Neuron (in vitro differentiated cells): Measurements from ENCODE around the gene BBLN.
"Not testable (repeated sequence)": the region's sequence is repeated elsewhere in the genome, so short reads cannot be mapped to it uniquely, and the experiment has no call there.

Experiments used
- H2AFZ ChIP-seq: one replicate; pipeline ENCODE4 v1.6.1; 2013; ENCODE audit warnings: low read depth, mild to moderate bottlenecking, inconsistent platforms, low read length, moderate library complexity
- H3K27me3 ChIP-seq: one replicate; pipeline ENCODE4 v1.6.1; 2013; ENCODE audit warnings: low read length; ENCODE audit not compliant: insufficient read depth
- H3K36me3 ChIP-seq: one replicate; pipeline ENCODE4 v1.6.1; 2013; ENCODE audit warnings: low read length; ENCODE audit not compliant: insufficient read depth
- H3K4me1 ChIP-seq: one replicate; pipeline ENCODE4 v1.6.1; 2013; ENCODE audit warnings: low read length; ENCODE audit not compliant: insufficient read depth
- H3K4me3 ChIP-seq: 2 replicates; pipeline ENCODE4 v1.5.1; 2013; ENCODE audit warnings: mild to moderate bottlenecking, low read length, moderate library complexity
- H3K9me3 ChIP-seq: one replicate; pipeline ENCODE4 v1.6.1; 2013; ENCODE audit warnings: low read length

The BBLN gene

DNA sequence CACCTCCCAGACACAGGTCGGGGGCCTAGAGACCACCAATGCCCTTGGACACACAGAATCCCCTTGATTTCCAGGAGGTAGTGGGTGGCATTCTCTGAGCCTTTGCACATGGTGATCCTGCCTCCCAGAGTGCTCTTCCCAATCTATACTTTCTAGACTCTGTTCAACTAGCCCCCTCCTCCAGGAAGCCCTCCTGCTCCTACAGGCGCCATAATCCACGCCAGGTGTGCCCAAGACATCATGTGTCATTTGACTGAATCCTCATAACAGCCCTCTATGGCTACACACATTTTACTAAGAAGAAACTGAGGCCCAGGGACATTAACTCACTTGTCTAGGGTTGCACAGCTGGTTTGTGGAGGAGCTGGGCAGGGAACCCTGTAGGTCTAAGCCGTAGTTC, 7.1 kb downstream of the BBLN start:
- H3K27me3 ChIP-seq, result no peaks in the 10 kb centered on the region
- H2AFZ ChIP-seq, result no peak overlapping the region
- H3K36me3 ChIP-seq, result peaks cover 70% of the 10 kb centered on the region
- no peaks in the 10 kb centered on the region for H3K9me3 ChIP-seq
- no peak overlapping the region for H3K4me3 ChIP-seq
- no peaks in the 10 kb centered on the region for H3K4me1 ChIP-seq

DNA sequence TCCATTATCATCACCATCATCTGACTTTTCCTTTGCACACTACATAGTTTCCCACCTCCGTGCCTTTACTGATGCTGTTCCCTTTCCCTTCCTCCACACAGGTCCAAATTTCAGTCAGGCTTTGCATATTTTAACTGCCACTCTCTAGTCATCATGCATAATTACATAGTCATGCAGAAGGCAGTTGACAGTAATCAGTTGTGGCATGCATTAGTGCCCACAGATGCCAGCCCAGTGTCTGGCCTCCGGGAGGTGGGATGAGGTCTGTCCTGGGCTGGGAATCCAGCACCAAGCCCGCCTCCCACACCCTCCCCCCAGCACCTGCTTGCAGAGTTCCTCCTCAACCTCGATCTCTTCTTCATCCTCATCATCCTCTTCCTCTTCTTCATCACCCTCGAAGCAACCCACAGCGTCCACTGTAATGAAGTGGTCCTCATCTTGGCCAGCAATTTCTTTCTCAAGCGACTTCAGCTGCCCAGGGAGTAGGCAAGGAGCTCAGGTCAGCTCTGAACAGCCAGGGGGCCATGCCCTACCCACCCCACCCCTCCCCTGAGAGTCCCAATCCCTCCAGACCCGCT, 8.8 kb downstream of the BBLN start:
- H3K4me3 ChIP-seq, result no peak overlapping the region
- peaks cover 65% of the 10 kb centered on the region for H3K36me3 ChIP-seq
- H3K4me1 ChIP-seq, result no peaks in the 10 kb centered on the region
- no peak overlapping the region for H2AFZ ChIP-seq
- no peaks in the 10 kb centered on the region for H3K27me3 ChIP-seq
- no peaks in the 10 kb centered on the region for H3K9me3 ChIP-seq

DNA sequence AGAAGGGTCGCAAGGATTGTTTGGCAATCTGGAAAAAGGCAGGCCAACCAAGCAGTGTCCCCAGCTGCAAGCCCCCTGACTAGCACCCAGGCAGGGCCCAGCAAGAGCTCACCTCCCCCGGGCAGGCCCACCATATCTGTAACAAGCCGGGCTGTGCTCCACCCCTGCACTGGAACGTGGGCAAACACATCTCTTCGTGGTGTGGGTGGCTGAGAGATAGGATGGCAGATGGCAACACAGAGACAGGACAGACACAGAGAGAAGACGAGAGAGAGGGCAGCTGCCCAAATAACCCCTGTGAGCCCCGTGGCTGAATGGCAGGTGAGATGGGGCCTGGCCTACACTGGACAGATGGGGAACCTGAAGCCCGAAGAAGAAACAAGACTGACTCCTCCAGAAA, 9.4 kb downstream of the BBLN start:
- H3K36me3 ChIP-seq, result peaks cover 65% of the 10 kb centered on the region
- no peaks in the 10 kb centered on the region for H3K4me1 ChIP-seq
- H2AFZ ChIP-seq, result no peak overlapping the region
- H3K9me3 ChIP-seq, result no peaks in the 10 kb centered on the region
- no peak overlapping the region for H3K4me3 ChIP-seq
- H3K27me3 ChIP-seq, result no peaks in the 10 kb centered on the region

DNA sequence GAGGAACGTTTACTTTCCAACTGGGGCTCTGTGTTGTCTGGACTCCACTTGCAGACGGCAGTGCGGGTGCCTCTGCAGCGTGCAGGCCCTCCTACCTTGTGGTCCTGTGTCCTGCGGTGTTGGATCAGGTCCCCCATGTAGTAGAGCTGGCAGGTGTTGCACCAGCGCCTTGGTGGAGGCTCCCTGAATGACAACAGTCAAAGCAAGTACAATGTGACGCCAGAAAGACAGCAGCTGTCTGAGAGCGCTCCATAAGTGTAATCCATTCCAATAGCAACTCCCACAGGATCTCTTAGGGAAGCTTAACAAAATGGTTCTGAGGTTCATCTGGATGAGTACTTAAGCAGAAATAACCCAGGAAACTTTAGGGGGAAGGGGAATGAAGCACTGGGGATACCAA, 9.9 kb downstream of the BBLN start:
- Histone ChIP-seq H3K36me3 (peaks cover 66% of the 10 kb centered on the region), H3K27me3 (no peaks in the 10 kb centered on the region), H2AFZ (no peak overlapping the region), H3K9me3 (no peaks in the 10 kb centered on the region), H3K4me1 (no peaks in the 10 kb centered on the region), H3K4me3 (no peak overlapping the region)

DNA sequence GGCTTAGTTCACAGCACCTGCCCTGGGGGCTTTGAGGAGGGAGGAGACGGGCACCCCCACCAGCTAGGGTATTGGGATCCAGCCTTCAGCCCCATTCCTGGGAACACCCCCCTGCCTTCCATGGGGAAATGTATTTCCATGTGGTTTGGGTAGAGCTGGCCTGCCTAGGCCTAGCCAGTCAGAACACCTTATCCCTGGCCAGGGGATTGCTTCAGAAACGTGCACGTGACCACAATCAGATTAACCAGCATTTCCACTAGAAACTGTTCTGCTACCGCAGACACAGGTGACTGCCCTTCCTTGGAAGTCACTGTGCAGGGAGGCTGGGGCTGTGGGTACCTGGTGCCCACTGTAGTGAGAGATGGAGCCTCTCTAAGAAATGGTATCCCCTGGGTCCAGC, 14.0 kb downstream of the BBLN start:
- H3K9me3 ChIP-seq, result peaks cover 6% of the 10 kb centered on the region
- H3K4me3 ChIP-seq, result no peak overlapping the region
- peaks cover 77% of the 10 kb centered on the region for H3K36me3 ChIP-seq
- H3K27me3 ChIP-seq, result no peaks in the 10 kb centered on the region
- H2AFZ ChIP-seq, result no peak overlapping the region
- H3K4me1 ChIP-seq, result no peaks in the 10 kb centered on the region

DNA sequence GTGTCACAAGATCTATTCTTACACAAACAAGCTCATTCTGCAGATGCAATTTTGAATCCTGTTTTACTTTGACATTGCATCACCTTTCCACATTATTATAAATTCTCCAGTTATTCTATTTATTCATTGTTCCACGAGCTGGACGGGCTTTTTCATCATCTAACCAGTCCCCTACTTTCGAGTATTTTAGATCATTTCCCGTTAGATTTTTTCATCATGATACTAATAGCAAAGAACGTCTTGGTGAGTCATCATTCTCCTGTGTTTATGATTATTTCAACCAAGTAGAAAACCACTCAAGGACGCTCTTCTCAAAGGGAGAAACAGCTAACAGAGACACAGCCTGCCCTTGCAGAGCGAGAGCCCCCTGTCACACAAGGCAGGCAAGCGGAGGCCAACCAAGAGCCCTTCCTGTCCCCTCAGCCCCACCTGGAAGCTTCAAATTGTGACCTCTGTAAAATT, 15.1 kb downstream of the BBLN start:
- H2AFZ ChIP-seq, result no peak overlapping the region
- peaks cover 14% of the 10 kb centered on the region for H3K9me3 ChIP-seq
- H3K4me3 ChIP-seq, result no peak overlapping the region
- no peaks in the 10 kb centered on the region for H3K4me1 ChIP-seq
- no peaks in the 10 kb centered on the region for H3K27me3 ChIP-seq
- peaks cover 76% of the 10 kb centered on the region for H3K36me3 ChIP-seq

DNA sequence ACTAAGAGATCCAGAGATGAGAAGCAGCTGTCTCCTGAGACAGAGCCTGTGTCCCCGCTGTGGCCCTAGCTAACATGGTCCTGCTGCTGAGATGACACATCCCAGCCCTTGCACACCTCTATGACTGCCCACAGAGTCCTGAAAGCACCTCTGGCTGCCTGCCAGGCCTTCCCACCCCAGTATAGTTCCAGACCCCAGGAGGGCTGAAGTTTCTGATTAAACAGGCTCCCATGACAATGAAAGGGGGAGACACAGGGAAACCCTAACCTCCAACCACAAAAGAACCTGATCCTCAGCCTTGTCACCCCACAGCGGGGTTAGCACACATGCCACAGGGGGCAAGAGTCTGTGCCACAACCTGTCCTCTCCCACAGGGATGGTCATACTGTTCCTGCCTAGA, 15.7 kb downstream of the BBLN start:
- H3K4me1 ChIP-seq, result no peaks in the 10 kb centered on the region
- peaks cover 77% of the 10 kb centered on the region for H3K36me3 ChIP-seq
- no peak overlapping the region for H2AFZ ChIP-seq
- no peak overlapping the region for H3K4me3 ChIP-seq
- no peaks in the 10 kb centered on the region for H3K27me3 ChIP-seq
- peaks cover 20% of the 10 kb centered on the region for H3K9me3 ChIP-seq

DNA sequence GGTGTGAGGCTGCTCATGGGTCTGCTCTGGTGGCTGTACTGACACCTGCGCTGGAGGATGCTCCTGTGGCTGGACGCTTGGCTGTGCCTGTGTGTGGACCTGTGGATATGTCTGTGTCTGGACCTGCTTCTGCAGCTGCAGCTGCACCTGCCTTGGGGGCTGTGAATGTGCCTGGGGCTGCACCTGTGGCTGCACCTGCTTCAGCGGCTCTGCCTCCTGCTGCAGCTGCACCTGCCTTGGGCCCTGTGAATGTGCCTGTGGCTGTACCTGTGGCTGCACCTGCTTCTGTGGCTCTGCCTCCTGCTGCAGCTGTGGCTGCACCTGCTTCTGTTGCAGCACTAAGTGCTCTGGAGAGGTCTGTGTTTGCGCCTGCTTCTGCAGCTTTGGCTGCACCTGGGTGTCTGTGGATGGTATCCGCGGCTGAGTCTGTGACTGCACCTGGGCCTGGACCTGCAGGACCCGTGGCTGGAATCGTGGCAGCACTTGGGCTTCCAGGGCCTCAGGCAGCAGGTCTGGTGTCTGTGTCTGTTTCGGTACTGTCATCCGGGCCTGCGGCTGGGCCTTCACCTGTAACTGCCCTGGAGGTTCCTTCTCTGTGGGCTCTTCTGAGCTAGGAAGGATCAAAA, 18.9 kb downstream of the BBLN start:
- no peak overlapping the region for H3K4me3 ChIP-seq
- peaks cover 84% of the 10 kb centered on the region for H3K36me3 ChIP-seq
- no peaks in the 10 kb centered on the region for H3K4me1 ChIP-seq
- peaks cover 23% of the 10 kb centered on the region for H3K9me3 ChIP-seq
- no peaks in the 10 kb centered on the region for H3K27me3 ChIP-seq
- no peak overlapping the region for H2AFZ ChIP-seq

DNA sequence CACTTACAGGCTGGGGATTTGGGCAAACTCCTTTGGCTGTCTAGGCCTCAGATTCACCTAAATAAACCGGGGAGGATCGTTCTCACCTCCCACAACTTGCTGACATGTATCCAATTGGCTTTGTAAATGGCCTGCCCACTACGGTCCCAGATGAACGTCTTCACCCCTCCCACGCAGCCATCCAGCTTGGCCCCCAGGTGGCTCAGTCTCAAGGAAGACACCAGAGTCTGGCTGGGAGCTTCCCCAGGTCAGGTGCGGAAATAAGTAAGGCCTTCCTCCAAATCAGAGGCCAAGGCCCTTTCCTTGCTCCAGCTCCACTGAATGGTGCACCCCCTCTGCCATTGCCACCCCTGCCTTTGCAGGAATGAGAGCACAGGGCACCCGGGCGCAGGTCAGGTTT, 19.9 kb downstream of the BBLN start:
- no peaks in the 10 kb centered on the region for H3K4me1 ChIP-seq
- no peak overlapping the region for H2AFZ ChIP-seq
- peaks cover 23% of the 10 kb centered on the region for H3K9me3 ChIP-seq
- H3K4me3 ChIP-seq, result no peak overlapping the region
- H3K36me3 ChIP-seq, result peaks cover 80% of the 10 kb centered on the region
- no peaks in the 10 kb centered on the region for H3K27me3 ChIP-seq

DNA sequence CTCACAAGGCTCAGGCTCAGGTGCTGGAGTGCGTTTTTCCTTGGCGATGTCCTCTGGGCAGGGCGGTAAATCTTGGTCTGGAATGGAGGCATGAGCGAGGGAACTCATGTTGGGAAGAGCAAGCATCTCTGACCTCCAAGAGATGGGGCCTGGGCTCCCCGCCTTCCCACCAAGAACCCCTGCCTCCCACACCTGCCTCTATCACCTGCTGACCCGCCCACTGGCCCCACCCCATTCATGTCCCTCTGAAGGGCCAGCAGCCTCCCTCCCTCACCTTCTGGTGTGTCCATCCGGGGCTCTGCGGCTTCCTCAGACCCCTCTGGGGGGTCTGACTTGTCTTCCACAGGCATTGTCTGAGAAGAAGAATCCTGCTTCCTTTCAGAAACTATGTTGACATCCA, 20.4 kb downstream of the BBLN start:
- H3K4me3 ChIP-seq, result no peak overlapping the region
- H3K36me3 ChIP-seq, result peaks cover 80% of the 10 kb centered on the region
- H3K27me3 ChIP-seq, result no peaks in the 10 kb centered on the region
- no peaks in the 10 kb centered on the region for H3K4me1 ChIP-seq
- H2AFZ ChIP-seq, result no peak overlapping the region
- H3K9me3 ChIP-seq, result peaks cover 23% of the 10 kb centered on the region

DNA sequence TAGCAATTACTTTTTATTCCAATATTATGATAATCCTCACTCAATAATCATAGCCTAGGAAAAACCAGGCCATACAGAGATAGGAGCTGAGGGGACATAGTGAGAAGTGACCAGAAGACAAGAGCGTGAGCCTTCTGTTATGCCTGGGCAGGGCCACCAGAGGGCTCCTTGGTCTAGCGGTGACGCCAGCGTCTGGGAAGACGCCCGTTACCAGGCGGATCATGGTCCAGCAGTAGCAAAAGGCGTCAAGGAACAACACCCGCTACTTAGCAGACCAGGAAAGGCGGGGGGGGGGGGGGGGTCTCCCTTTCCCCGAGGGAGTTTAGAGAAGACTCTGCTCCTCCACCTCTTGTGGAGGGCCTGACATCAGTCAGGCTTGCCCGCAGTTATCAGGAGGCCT, 21.4 kb downstream of the BBLN start:
- Histone ChIP-seq H3K36me3 (peaks cover 80% of the 10 kb centered on the region), H3K9me3 (peaks cover 23% of the 10 kb centered on the region)
- not testable (repeated sequence) for H3K4me1 ChIP-seq, H3K4me3 ChIP-seq, H2AFZ ChIP-seq, H3K27me3 ChIP-seq

DNA sequence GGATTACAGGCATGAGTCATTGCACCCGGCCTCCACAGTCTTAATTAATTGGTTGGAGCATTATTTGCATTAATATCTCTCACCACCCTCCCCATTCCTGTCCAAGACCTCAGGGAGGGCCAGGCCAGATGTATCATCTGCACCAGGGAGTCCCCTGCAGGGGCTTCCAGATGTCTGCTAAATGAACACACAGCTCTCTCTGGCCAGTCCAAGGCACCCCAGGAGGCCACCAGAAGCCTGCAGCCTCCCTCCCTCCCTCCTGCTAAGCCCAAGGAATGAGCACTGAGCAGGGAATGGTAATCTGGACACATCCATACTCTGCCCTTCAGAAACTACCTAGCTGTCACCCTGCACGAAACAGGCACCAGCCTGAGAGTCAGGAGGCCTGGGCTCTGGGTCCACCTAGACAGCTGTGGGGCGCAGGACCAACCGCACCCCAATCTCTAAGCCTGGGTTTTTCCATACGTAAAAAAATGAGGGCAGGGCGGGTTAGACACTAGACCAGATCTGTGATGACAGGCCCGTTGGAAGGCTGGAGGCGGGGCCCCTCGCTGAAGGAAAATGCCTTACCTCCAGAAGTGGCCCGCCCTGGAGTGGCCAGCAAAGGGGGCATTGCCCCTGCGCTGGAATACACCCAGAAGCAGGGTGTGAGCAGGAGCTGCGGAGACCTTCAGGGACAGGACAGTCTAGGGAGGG, 23.0 kb downstream of the BBLN start:
- no peak overlapping the region for H2AFZ ChIP-seq
- H3K36me3 ChIP-seq, result peaks cover 75% of the 10 kb centered on the region

DNA sequence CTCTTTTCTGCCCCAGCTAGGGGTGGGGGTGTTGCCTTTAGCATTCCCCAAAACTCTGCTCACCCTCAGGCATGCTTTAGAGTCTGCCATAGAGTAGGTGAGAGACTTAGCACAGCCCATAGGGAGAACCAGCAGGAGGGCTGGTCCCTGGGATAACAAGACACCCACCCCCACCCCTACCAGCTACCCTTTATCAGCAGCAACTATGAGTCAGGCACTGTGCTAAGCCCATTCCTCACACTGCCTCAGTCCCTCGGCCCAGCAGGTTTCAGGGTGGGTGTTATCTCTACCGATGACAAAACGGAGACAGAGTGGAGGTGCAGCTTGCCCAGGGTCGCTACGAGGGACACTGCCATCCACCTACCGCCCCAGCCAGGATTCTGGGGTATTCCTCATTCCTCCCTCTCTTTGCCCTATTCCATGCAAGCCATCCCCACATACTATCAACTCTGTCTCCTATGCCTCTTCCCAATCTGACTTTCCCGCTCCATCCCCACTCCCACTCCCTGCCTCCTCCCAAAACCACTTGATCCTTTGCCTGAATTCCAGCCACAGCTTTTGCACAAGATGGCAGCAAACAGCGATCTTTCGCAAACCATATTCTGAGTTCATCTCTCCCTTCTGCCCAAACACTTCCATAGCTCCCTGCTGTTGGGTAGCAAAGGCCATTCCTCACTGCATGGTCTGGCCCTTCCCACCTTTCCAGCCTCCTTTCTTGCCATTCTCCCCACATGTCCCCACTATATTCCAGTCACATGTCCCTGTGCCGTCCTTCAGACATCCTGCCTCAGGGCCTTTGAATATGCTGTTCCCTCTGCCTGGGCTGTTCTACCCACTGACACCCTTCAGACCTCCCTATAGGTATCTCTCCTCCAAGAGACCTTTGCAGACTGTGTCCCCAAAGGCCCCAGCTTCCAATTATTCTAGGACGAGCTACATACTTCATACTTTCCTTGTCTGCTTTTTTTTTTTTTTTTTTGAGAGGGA, 26.2 kb downstream of the BBLN start:
- no peak overlapping the region for H2AFZ ChIP-seq
- peaks cover 2% of the 10 kb centered on the region for H3K9me3 ChIP-seq
- no peaks in the 10 kb centered on the region for H3K27me3 ChIP-seq
- no peak overlapping the region for H3K4me3 ChIP-seq
- H3K4me1 ChIP-seq, result peaks cover 12% of the 10 kb centered on the region
- peaks cover 62% of the 10 kb centered on the region for H3K36me3 ChIP-seq

More for the DNA sequence above, 23.0 kb downstream of the BBLN start:
- Histone ChIP-seq H3K4me3 (no peak overlapping the region), H3K9me3 (peaks cover 23% of the 10 kb centered on the region), H3K27me3 (no peaks in the 10 kb centered on the region), H3K4me1 (no peaks in the 10 kb centered on the region)
